B cell (primary cell): Measurements from ENCODE around the gene ZNF541.

Source experiments
- CTCF ChIP-seq: fragments of 200-600 bp; IDR thresholded peaks from one replicate; pipeline ENCODE4 v1.8.0; 2022; ENCODE audit warnings: antibody characterized with exemption, mild to moderate bottlenecking
- EZH2 ChIP-seq: IDR thresholded peaks from 2 replicates; pipeline ENCODE4 v1.6.1; 2012; ENCODE audit warnings: borderline replicate concordance, low read depth, mild to moderate bottlenecking, moderate library complexity, low read length; ENCODE audit not compliant: insufficient read depth, poor library complexity, severe bottlenecking

- no peak for TF ChIP-seq CTCF
- TF ChIP-seq EZH2: no peak
These were observed 42.3 kb upstream of the ZNF541 start for GRCh38 chr19:47615230-47615629.
